ENCODE measurements around the gene CIB4.

Gene CIB4

DNA sequence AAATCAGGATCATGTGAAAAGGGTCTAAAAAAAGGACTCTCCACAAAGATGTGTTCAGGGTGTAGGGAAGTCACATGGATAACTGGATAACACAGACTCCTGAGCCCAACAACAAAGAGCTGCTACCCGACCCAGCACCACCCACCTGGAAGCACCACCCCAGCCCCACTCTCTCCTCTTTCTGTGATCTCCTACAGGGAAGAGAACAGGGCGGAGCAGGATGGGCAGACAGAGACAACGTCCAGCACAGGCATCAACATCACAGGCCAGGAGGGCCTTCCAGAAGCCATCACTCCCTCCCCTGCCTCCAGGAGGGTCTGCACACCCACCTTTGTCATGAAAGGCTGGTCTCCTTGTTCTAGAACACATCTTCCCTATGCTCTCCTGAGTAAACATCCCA, 1.3 kb upstream of the CIB4 start:
- no peak overlapping the region for H3K4me3 ChIP-seq (ENCODE audit: extremely low read depth, insufficient read depth, low read length, poor library complexity, severe bottlenecking)
- no peaks in the 10 kb centered on the region for H3K9me3 ChIP-seq (ENCODE audit: control insufficient read depth, low read length)
- peaks cover 5% of the 10 kb centered on the region for H3K4me1 ChIP-seq (ENCODE audit: control insufficient read depth, insufficient read depth, low read length, poor library complexity, severe bottlenecking)
- no peaks in the 10 kb centered on the region for H3K36me3 ChIP-seq (ENCODE audit: control insufficient read depth, insufficient read depth, low read length)
- no peak overlapping the region for H3K27ac ChIP-seq (ENCODE audit: low read depth, low read length, severe bottlenecking)
- 66% methylated on average over 2 to 3 of the region's 3 CpGs for WGBS, 2 experiments (ENCODE audit: insufficient coverage in 2 of 2)

DNA sequence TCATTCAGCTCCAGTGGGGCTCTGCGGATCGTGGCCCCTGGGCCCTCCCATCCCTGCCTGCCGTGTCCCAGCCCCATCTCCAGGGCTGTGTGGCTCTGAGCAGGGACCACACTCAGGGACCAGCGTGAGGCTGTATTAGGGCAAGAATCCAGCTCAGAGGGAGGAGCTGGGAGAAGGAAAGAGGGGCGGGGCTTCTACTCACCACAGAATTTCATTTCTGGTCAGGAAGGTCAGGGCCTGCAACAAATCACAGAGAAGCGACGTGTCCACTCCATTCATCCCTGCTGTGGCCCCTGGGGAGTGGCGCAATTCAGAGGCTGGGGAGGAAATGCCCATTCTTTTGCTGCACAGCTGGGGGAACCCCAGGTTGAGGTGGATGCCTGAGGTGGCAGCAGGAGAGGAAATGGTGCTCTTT, 828 bp downstream of the CIB4 start:
- 62 to 73% methylated on average over 4 to 5 of the region's 8 CpGs for WGBS, 2 experiments (ENCODE audit: insufficient coverage in 2 of 2)
- Histone ChIP-seq H3K4me1 (ENCODE audit: control insufficient read depth, insufficient read depth, low read length, poor library complexity, severe bottlenecking) (no peaks in the 10 kb centered on the region), H3K36me3 (ENCODE audit: control insufficient read depth, insufficient read depth, low read length) (no peaks in the 10 kb centered on the region), H3K9me3 (ENCODE audit: control insufficient read depth, low read length) (no peaks in the 10 kb centered on the region), H3K4me3 (ENCODE audit: extremely low read depth, insufficient read depth, low read length, poor library complexity, severe bottlenecking) (no peak overlapping the region), H3K27ac (ENCODE audit: low read depth, low read length, severe bottlenecking) (no peak overlapping the region)

DNA sequence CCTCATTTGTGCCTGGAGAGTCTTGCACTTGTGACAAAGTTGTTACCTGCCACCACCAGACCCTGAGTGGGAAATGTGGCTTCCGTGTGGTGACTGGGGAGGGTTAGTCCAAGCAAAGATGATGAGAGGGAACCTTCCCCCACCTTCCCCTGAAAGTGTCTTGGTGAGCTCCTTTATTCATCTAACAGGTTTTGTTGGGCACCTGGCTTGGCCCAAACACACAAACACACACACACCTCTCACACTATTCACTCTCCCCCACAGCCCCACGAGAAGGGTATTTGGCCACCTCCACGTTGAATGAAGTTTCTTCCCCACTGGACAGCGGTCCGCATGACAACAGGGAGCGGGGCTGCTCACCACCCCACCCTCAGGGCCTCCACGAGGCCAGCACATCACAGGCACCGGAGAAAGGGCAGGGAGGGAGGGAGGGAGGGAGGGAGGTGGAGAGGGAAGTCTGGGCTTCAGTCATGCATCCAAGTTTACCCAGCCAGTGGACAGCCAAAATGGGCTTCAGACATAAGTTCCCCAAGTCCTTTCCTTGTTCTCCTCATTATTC, 1.4 kb downstream of the CIB4 start:
- WGBS, 2 experiments (ENCODE audit: insufficient coverage in 2 of 2): 52 to 100% methylated on average over 1 to 2 of the region's 8 CpGs
- H3K4me3 ChIP-seq (ENCODE audit: extremely low read depth, insufficient read depth, low read length, poor library complexity, severe bottlenecking): no peak overlapping the region
- no peak overlapping the region for H3K27ac ChIP-seq (ENCODE audit: low read depth, low read length, severe bottlenecking)
- no peaks in the 10 kb centered on the region for H3K9me3 ChIP-seq (ENCODE audit: control insufficient read depth, low read length)
- no peaks in the 10 kb centered on the region for H3K4me1 ChIP-seq (ENCODE audit: control insufficient read depth, insufficient read depth, low read length, poor library complexity, severe bottlenecking)
- no peaks in the 10 kb centered on the region for H3K36me3 ChIP-seq (ENCODE audit: control insufficient read depth, insufficient read depth, low read length)

DNA sequence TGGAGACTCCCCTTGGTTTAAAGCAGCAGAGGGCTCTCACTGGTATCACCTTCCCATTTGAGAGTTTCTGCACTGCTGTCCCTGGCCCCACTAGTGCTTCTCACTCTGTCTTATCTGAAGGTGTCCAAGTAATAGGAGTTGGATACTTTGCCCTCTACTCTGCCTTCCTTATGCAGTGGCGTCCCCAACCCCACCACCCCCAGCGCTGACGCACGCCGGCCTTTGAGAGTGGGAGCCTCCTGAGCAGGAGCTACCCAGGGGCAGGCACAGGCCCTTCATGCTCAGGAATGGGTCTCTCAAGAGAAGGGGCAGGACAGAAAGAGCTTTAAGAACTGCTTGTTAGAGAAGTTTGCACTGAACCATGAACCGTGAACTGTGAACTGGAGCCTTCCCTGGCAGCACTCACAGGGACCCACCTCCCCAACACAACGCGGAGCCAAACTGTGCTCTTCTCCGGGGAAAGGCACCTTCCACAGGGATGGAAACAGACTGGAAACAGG, 3.3 kb downstream of the CIB4 start:
- Histone ChIP-seq H3K27ac (ENCODE audit: low read depth, low read length, severe bottlenecking) (no peak overlapping the region), H3K4me3 (ENCODE audit: extremely low read depth, insufficient read depth, low read length, poor library complexity, severe bottlenecking) (no peak overlapping the region), H3K36me3 (ENCODE audit: control insufficient read depth, insufficient read depth, low read length) (no peaks in the 10 kb centered on the region), H3K9me3 (ENCODE audit: control insufficient read depth, low read length) (no peaks in the 10 kb centered on the region), H3K4me1 (ENCODE audit: control insufficient read depth, insufficient read depth, low read length, poor library complexity, severe bottlenecking) (no peaks in the 10 kb centered on the region)
- 93 to 96% methylated on average over 6 to 7 of the region's 9 CpGs for WGBS, 2 experiments (ENCODE audit: insufficient coverage in 2 of 2)

DNA sequence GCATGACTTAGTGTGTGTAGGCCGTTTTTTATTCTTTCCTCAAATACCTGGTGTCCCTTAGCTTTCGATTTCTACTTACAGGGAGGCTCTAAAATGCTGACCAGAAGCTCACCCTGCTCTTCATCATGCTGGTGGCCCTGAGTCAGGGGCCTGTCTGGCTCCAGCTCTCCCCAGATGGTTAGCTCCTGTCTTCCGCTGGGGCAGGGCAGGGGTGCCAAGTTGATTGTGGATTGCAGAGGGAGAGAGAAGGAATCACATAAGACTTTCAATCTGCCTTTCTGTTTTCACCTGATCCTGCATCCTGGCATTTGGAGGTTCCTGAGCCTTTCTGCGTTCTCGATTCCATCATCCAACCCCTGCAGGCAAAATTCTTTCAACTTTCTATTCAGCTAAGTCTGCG, 4.2 kb downstream of the CIB4 start:
- H3K9me3 ChIP-seq (ENCODE audit: control insufficient read depth, low read length): no peaks in the 10 kb centered on the region
- no peaks in the 10 kb centered on the region for H3K36me3 ChIP-seq (ENCODE audit: control insufficient read depth, insufficient read depth, low read length)
- H3K4me3 ChIP-seq (ENCODE audit: extremely low read depth, insufficient read depth, low read length, poor library complexity, severe bottlenecking): no peak overlapping the region
- H3K27ac ChIP-seq (ENCODE audit: low read depth, low read length, severe bottlenecking): no peak overlapping the region
- no peaks in the 10 kb centered on the region for H3K4me1 ChIP-seq (ENCODE audit: control insufficient read depth, insufficient read depth, low read length, poor library complexity, severe bottlenecking)
- WGBS, 2 experiments (ENCODE audit: insufficient coverage in 2 of 2): 91 to 96% methylated on average over 4 to 5 of the region's 6 CpGs

DNA sequence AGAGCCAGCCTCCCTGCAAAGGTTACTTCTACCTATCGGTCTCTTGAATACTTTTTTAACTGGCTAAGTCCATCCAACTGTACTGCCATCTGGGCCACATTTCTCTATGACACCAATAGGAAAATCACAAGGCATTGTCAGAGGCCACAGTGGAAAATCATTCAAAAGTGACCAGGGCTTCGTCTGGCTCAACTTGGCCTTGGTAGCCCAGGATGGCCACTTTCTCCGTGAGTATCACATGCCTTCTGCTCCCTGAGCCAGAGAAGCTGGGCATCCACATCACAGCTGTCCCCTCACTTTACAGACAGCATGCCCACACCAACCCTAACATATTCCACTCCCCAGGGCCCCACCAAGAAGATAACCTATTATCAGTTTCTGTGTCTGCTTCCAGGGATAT, 5.8 kb downstream of the CIB4 start:
- no peaks in the 10 kb centered on the region for H3K36me3 ChIP-seq (ENCODE audit: control insufficient read depth, insufficient read depth, low read length)
- no peak overlapping the region for H3K27ac ChIP-seq (ENCODE audit: low read depth, low read length, severe bottlenecking)
- no peaks in the 10 kb centered on the region for H3K9me3 ChIP-seq (ENCODE audit: control insufficient read depth, low read length)
- 92 to 93% methylated on average over 3 of the region's 3 CpGs for WGBS, 2 experiments (ENCODE audit: insufficient coverage in 2 of 2)
- peaks cover 4% of the 10 kb centered on the region for H3K4me1 ChIP-seq (ENCODE audit: control insufficient read depth, insufficient read depth, low read length, poor library complexity, severe bottlenecking)
- no peak overlapping the region for H3K4me3 ChIP-seq (ENCODE audit: extremely low read depth, insufficient read depth, low read length, poor library complexity, severe bottlenecking)

DNA sequence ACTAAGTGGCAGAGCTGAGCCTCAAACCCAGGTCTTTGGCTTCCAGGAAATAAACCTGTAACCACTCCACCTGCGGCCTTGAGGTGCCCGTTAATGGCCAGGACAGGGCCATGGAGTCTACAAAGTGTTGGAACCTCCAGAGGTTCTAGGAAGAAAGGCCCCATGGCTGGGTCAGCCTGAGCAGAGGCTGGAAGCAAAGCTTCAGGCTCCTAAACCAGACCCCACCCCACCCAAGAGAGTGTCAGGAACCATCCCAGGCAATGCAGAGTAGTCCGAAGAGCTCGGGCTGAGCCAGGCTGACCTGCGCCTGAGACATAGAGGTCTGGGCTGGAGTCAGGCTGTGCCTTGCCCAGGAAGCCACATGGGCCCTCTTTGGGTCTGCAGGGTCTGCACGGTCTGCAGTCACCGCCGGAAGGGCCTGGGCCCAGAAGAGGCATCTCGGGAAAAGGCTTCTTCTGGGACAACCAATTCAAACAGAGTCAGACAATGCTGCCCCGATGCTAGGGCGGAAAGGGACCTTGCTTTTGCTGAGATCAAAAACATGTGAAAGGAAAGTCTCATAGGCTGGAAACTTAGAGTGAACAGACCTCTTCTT, 6.4 kb downstream of the CIB4 start:
- Histone ChIP-seq H3K9me3 (ENCODE audit: control insufficient read depth, low read length) (no peaks in the 10 kb centered on the region), H3K4me3 (ENCODE audit: extremely low read depth, insufficient read depth, low read length, poor library complexity, severe bottlenecking) (no peak overlapping the region), H3K4me1 (ENCODE audit: control insufficient read depth, insufficient read depth, low read length, poor library complexity, severe bottlenecking) (peaks cover 4% of the 10 kb centered on the region), H3K36me3 (ENCODE audit: control insufficient read depth, insufficient read depth, low read length) (no peaks in the 10 kb centered on the region), H3K27ac (ENCODE audit: low read depth, low read length, severe bottlenecking) (no peak overlapping the region)
- WGBS, 2 experiments (ENCODE audit: insufficient coverage in 2 of 2): 92 to 97% methylated on average over 11 of the region's 11 CpGs

DNA sequence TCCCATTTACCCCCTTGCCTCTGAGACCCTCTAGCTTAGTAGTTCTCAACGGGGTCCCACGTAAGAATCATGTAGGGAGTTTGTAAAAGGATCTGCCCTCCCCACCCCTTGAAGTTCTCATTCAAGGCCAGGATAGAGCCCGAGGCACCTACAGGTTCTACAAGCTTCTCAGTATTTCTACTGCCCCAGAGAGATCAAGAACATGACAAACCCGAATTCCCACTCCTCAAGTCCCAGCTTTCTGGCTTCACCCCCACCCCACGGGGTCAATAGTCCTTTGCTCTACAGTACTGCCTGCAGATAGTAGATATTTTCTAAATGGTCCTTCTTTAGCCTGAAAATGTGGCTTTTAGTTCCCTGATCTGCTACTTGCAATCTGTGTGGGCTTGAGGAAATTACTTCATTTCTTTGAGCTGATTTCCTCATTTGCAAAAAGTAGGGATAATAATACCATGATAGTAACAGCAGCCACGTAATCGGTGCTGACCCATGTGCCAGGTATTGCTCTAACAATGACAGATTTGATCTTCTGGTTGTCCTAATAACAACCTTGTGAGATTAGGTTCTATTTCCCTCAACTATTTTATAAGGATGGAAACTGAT, 7.1 kb downstream of the CIB4 start:
- no peaks in the 10 kb centered on the region for H3K36me3 ChIP-seq (ENCODE audit: control insufficient read depth, insufficient read depth, low read length)
- H3K4me3 ChIP-seq (ENCODE audit: extremely low read depth, insufficient read depth, low read length, poor library complexity, severe bottlenecking): no peak overlapping the region
- 94 to 96% methylated on average over 5 to 7 of the region's 7 CpGs for WGBS, 2 experiments (ENCODE audit: insufficient coverage in 2 of 2)
- peaks cover 4% of the 10 kb centered on the region for H3K4me1 ChIP-seq (ENCODE audit: control insufficient read depth, insufficient read depth, low read length, poor library complexity, severe bottlenecking)
- no peak overlapping the region for H3K27ac ChIP-seq (ENCODE audit: low read depth, low read length, severe bottlenecking)
- H3K9me3 ChIP-seq (ENCODE audit: control insufficient read depth, low read length): no peaks in the 10 kb centered on the region

DNA sequence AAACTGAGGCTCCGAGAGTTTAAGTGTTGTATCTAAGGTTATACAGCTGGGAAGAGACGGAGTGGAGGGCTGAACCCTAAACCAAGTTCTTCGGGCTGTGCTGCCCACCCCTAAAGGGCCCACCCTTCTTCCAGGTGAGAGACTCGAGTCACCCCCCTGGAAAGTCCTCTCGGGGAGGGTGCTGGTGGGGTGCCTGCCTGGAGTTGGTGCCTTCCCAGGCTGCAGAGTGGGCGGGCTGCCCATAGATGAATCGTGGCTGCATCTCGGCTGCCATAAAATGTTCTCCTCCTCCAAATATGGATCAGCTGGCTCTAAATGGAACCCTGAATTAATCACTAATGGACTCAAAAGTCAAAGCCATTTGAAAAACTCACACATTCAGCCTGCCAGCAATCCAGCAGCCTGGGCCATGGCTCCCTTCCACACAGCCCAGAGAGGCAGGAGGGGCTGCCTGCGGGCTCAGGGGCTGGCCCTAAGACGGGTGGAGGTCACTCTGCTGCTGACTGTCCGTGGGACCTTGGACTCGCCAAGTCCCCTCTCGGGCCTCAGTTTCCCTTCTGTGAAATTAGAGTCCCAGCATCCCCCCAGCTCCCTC, 7.7 kb downstream of the CIB4 start:
- Histone ChIP-seq H3K4me3 (ENCODE audit: extremely low read depth, insufficient read depth, low read length, poor library complexity, severe bottlenecking) (no peak overlapping the region), H3K9me3 (ENCODE audit: control insufficient read depth, low read length) (no peaks in the 10 kb centered on the region), H3K4me1 (ENCODE audit: control insufficient read depth, insufficient read depth, low read length, poor library complexity, severe bottlenecking) (peaks cover 4% of the 10 kb centered on the region), H3K27ac (ENCODE audit: low read depth, low read length, severe bottlenecking) (no peak overlapping the region), H3K36me3 (ENCODE audit: control insufficient read depth, insufficient read depth, low read length) (no peaks in the 10 kb centered on the region)
- 88 to 94% methylated on average over 10 to 11 of the region's 13 CpGs for WGBS, 2 experiments (ENCODE audit: insufficient coverage in 2 of 2)

DNA sequence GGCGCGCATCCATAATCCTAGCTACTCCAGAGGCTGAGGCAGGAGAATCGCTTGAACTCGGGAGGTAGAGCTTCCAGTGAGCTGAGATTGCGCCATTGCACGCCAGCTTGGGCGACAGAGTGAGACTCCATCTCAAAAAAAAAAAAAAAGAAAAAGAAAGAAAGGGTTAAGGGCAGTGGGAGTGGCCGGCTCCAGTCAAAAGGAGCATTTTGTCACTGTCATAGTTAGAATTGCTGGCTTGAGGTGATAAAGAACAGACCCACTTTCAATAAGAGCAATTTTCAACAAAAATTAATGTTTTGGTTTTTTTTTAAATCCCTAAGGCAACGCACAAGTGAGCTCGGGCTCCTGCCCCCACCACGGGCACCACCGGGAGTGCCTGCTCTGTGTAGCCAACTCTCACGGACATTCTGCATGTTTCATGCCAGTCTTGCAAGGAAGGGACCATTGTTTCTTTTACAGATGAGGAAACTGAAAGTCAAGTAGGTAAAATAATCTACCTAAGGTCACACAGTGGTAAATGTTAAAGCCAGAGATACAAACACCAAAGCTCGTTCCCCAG, 8.5 kb downstream of the CIB4 start:
- H3K36me3 ChIP-seq (ENCODE audit: control insufficient read depth, insufficient read depth, low read length): no peaks in the 10 kb centered on the region
- H3K4me1 ChIP-seq (ENCODE audit: control insufficient read depth, insufficient read depth, low read length, poor library complexity, severe bottlenecking): peaks cover 4% of the 10 kb centered on the region
- 86 to 92% methylated on average over 10 of the region's 14 CpGs for WGBS, 2 experiments (ENCODE audit: insufficient coverage in 2 of 2)
- H3K27ac ChIP-seq (ENCODE audit: low read depth, low read length, severe bottlenecking): no peak overlapping the region
- H3K9me3 ChIP-seq (ENCODE audit: control insufficient read depth, low read length): no peaks in the 10 kb centered on the region
- H3K4me3 ChIP-seq (ENCODE audit: extremely low read depth, insufficient read depth, low read length, poor library complexity, severe bottlenecking): no peak overlapping the region
